UCSD-AML1 (cell line): ENCODE results near the gene CSPG4.
A peak's percentile ranks its signal among the peaks of the same experiment; 100 is the strongest.
"Not testable (repeated sequence)": the region's sequence is repeated elsewhere in the genome, so short reads cannot be mapped to it uniquely, and the experiment has no call there.

Source experiments
- DNase-seq: peaks from one replicate; lab custom pipeline; 2025; ENCODE audit not compliant: unreplicated experiment; lab: John Stamatoyannopoulos, UW

The CSPG4 gene

DNA sequence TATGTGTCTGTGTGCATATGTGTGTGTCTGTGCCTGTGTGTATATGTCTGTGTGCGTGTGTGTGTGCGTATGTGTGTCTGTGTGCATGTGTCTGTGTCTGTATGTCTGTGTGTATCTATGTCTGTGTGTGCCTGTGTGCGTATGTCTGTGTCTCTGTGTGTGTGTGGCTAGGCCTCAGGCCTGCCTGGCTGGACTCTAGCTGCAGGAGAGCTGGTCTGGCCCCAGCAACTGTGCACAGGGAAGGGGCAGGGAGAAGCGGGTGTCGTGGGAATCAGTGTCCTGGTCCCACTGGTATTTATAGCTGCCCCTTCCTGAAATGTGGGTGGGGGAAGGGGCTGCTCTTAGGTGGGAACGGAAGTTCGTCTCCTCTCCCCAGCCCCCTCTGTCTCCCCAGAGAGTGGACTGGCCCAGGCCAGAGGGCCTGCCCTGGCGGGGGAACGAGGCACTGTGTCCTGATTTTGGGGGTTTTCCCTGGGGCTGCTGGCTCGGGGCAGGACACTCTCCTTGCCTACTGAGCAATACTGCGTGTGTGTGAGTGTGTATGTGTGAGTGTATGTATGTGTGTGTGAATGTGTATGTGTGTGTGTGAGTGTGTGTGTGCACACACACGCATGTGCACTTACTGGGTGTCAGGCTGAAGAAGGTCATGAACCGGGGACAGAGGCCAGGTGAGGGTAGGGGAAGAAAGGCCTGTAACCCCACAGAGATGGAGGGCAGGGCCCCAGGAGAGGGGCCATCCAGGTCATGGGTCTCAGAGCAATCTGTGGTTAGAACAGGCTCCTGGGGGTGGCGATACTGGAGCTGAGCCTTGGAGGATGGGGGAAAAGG is 6.6 kb downstream of the CSPG4 start:
- no peak for DNase-seq

DNA sequence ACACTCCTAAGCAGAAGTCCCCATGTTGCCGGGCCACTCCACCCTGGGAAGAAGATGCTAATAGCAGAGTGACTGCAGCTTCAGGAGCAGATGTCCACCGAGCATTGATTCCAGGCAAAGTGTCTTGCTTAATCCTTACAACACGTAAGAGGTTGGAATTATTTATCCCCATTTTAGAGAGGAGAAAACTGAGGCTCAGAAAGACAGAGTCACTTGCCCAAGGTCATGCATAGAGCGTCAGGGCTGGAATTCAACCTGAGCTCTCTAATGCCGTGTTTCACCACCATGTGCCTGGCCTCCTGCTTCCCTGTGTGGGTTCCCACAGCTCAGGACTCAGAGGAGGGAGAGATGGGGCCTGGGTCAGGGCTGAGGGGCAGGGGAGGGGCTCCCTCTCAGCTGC is 7.3 kb downstream of the CSPG4 start:
- not testable (repeated sequence) for DNase-seq

DNA sequence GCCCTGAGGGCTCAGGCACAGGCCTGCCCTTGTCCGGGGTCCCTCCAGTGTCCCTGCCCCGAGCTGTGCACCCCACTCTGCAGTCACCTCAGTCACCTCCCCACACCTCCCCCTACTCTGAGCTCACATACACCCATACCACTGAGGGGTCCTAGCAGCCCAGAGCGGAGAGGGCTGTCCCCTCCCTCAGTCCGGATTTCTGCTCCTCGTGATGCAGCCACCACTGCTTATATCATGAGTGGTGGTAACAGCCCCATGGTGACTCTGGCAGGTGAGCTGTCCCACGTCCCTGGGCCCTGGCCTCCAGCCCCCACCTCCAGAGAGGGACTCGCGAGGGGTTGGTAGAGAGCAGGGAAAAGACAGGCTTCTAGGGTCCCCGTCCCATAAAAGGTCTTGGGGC is 8.0 kb downstream of the CSPG4 start:
- no peak for DNase-seq

DNA sequence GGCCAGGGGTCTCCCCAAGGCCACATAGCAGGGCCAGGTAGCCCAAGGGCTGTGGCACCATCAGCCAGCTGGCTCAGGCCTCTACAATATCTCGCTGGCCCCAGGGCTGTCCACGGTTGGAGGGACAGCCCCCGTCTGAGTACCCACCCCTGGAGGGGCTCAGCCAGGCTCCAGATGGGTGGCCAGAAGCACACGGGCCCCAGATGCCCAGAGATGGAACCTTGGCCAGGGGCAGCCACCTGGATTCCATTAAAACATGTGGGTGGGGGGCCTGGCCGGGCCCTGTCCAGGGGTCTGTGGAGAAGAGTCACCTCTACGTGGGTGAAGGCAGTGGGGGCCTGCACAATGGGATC is 8.4 kb downstream of the CSPG4 start:
- DNase-seq: no peak

DNA sequence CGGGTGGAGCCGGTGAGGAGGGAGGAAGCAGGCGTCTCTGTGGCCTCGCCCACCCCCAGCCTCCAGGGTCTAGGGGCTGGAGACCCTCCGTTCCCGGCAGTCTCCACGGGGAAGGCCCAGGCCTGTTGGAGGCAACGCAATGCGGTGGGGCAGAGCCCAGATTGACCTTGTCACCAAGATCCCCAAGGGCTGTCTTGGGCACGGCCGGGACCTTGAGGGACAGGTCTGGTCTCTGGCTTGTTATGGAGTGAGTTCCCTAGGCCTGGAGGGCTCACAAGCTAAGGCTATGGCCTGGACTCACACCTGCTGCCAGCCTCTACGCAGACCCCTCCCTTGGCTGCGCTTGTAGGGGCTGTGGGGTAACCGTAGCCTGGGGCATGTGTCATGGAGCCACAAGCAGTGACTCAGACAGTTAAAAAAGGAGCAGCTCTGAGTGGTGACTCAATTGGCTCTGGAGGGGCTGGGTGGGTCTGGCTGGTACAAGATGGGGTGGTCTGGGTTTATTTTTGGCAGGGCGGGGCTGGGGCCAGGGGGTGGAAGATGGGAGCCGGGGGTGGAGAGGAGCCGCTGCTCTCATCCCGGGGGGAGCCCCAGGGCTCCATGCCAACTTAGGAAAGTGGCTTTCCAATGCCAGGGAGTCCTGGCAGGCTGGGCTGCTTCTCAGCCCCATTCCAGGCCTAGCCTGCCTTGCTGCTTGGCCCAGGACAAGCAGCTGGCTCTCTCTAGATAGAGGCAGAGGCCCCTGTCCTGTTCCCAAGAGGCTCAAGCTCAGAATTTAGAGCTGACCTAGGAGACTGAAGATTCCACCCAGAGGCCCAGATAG is 9.0 kb downstream of the CSPG4 start:
- not testable (repeated sequence) for DNase-seq

DNA sequence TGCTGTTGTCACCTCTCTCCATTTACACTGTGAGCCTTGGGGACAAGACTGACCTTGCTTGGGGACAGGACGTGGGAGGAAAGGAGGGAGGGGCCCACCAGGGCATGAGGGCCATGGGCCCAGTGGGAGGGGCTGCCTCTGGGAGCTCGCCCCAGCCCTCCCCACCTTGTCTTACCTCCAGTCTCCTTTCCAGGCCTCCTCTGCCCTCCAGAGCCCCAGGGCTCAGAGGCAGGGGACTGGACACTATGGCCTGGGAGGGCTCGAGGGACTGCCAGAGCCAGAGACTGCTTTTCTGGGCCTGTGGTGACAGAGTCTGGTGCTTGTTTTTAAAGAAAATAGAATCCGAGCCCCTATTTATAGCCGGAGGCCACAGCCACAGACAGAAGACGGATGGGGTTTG is 10.2 kb downstream of the CSPG4 start:
- no peak for DNase-seq

DNA sequence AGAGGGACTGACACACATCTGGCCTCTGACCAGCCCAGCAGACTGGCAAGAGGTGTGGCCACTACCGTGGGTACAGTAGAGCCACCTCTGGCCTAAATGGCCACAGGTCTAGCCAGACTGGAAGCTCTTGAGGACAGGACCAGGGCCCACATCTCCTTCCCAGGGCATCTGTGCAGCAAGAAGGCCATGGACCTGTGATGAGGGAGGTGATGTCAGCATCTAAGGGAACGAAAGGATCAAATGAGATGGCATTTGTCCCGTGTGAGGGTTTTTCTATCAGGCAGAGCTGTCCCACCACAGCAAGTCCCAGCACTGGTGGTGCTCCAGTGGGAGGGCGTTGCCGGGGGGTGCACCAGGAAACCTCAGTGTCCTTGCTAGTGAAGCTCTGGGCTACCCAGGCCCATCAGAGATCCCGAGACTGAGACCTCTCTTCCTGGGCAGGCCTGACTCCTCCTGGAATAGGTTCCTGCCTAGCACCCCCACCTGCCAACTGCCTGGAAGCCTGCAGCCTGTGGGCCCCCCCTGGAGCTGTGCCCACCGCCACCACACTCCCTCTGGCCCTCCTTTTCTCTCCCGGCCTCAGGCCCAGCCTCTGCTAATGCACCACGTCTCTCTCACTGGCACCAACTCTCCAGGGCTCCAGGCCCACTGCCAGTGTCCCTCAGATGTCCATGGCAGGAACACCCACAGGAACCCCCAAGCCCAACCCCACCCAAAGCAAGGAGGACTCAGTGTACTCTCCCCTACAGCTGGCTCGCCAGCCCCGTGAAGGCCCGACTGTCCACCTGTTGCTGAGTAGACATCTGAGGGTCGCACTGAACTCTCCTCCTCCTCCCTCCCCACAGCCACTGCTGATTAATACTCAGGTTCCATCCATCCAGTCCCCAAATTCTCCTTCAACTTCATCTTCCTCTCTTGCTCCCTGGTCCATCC is 11.3 kb downstream of the CSPG4 start:
- not testable (repeated sequence) for DNase-seq

DNA sequence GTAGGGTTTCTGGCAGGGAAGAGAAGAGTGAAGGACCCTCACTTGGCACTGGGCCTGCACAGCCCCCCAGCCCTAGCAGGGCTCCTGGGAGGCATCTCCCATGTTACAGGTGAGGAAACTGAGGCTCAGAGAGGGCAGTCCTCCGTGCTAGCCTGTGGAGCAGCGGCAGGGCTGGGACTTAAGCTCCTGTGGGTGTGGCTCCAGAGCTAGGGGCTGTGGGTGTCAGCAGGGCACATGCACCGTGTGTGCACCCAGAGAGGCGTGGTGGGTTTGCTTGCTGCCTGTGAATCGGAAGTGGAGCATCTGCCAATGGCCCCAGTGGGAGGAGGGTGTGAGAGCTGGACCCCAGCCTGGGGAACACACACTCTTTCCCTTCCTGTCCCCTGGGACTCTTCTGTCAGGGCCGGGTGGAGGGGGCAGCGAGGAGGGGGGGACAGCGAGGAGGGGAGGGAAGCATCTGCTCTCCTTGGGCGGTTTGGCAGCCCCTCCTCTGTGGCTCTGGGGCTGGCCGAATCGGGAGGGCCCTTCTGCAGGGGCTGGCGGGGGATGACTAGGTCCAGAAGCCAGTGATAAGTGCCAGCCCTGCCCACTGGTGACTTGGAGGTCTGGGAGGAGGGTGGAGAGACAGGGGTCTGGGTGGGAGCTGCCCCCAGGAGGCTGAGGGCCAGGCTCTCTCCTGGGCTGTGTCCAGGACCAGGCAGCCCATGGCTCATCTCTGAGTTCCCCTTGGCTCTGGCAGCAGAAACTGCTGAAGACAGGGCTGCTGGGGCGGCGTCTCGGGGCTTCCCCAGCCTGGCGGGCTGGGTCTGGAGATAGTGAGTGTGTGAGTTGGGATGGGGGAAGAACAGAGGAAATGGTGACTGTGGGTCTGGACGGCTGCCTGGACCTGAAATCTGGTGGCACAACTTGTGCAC is 12.4 kb downstream of the CSPG4 start:
- peak; percentile 48 for DNase-seq

DNA sequence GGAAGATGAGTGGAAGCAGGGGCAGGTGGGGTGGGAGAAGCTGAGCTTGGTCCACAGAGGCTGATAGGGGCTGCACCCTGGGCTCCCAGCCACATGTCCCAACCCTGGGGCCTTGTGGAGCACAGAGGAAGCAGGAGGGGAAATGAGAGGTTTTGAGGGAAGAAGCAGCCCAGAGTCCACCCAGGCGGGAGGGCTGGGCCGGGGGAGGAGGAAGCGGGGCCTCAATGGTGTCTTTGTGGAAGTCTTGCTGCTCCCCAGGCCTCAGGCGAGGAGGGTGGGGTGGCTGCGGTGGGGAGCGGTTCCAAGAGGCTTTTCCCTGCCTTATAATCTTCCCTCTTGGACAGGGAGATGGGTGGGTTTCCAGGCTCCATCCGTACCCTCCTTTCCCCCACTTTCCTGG is 13.1 kb downstream of the CSPG4 start:
- peak; percentile 35 for DNase-seq

DNA sequence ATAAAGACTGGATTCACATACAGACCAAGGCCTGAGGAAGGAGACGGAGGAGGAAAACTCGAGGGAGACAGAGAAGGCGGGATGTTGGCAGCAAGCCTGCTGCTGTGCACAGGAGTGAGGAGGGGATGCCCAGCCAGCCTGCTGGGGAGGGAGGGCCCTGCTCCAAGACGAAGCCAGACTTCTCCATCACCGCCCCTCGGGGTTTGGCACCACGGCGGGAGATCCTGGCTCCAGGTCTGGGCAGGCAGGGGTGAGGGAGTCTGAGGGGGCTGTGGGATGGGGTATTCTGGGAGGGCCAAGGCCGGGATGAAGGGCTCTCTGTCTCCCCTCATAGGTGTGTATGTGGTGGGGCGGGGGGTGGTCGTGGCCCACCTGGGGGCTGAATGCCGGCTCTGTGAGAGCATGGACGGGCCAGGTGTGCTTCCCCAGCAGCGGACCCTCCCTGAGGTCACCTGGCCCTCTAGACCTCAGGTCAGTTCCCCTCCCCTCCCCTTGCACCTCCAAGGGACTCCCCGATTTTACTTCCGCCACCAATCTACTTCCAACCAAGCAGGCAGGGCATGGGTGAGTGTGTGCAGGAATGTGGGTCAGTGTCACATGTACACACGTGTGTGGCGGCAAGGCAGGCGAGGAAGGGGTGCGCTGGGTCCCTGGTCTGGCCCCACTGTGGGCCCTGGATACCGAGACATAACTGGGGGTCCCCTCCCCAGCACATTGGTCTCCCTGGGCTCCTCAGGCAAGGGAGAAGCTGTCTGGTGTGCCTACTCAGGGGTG is 14.5 kb downstream of the CSPG4 start:
- DNase-seq: not testable (repeated sequence)

DNA sequence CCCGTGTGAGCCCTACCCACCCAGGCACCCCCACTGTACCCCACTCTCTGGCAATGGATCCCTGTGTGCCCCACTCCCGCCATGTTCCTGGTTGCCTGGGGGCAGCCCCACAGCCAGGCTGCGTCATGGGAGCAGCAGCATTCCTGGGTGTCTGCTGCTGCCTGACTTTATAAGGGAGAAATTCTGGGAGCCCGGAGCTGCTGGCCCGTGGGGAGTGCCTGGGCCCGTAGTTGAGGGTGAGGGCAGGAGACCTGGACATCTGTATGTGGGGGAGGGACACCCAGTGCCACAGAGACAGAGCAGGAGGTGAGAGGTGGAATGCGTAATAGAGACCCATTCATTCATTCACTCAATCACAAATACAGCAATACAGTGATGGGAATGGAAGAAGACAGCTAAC is 15.1 kb downstream of the CSPG4 start:
- no peak for DNase-seq

DNA sequence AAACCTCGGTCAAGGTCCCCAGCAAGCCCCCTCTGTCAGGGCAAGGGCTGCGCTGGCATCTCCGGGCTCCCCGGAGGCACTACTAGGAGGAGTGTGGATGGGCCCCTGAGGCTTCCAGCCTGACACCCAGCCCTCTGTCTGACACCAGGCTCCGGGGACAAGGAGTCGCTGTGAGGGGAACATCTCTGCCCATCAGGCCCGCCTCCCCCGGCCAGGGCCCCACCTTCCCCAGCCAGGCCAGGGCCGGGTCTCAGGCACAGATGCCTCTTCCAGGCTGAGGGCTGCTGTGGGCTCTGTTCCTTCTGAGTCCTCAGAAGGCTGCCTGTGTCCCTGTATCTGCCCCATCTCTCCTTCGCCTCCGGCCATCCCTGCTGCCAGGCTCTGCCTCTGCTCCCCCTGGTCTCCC is 15.8 kb downstream of the CSPG4 start:
- DNase-seq: no peak

DNA sequence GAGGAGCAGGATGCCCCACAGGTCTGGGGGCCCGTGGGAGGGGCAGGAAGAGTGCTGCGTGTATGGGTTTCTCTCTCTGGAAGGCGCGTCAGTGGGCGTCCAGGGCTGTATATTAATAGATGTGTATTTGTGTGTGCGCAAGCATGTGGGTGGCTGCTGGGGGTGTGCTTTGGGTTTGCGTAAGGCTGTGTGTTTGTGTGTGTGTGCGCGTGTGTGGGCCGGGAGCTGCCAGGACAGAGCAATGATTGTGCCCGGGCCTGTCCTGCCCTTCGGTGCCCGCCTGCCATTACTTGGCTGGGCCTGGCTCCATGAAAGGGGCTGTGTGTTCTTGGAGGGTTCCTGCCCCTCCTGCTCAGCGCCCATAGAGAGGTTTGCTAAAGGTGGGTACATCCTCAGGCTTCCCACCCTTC is 16.3 kb downstream of the CSPG4 start:
- DNase-seq: no peak

DNA sequence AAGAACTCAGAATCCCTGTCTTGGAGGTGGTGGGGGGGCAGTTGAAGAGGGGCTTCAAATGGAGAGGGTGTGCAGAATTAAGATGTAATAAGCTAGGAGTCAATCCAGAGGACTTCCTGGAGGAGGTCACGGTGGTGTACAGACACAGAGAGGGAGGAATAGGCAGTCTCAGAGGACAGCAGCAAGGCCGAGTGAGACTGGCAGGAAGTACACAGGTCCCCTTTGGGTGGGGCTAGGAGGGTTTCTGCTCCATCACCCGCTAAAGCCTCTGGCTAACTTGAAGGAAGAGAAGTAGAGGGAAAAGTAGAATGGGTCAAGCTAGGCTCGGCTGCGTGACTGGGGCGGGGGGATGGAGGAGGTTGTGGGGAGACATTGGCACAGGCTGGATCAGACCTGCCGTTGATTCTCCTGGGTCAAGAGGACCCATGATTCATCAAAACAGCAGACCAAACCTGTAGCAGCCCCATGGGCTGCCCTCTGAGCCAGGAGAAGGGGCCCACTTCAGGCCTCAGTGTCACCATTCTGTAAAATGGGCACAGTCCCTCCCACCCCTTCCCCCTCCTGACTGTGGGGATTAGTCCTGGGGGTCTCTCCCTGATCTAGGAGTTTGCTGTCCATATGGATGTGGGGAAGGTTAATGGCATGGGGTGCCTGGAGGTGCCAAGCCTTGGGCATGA is 16.9 kb downstream of the CSPG4 start:
- DNase-seq: no peak

DNA sequence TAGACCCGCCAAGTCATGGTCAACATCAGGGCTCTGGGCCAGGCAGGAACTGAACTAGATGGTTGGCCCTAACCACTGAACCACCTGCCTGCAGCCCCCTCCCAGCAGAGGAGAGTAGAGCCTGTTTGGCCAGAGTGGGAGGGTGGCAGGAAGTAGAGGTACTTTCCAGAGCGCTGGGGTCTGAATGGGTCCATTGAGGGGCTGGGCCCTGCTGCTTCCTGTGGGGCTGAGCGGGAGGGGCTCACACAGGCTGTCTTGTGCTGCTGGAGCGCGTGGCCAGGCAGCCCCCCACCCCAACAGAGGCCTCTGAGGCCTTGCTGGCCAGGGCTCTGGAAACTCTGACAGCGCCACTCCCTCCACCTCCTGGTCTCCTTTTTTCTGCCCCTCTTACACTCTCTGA is 17.4 kb downstream of the CSPG4 start:
- no peak for DNase-seq

DNA sequence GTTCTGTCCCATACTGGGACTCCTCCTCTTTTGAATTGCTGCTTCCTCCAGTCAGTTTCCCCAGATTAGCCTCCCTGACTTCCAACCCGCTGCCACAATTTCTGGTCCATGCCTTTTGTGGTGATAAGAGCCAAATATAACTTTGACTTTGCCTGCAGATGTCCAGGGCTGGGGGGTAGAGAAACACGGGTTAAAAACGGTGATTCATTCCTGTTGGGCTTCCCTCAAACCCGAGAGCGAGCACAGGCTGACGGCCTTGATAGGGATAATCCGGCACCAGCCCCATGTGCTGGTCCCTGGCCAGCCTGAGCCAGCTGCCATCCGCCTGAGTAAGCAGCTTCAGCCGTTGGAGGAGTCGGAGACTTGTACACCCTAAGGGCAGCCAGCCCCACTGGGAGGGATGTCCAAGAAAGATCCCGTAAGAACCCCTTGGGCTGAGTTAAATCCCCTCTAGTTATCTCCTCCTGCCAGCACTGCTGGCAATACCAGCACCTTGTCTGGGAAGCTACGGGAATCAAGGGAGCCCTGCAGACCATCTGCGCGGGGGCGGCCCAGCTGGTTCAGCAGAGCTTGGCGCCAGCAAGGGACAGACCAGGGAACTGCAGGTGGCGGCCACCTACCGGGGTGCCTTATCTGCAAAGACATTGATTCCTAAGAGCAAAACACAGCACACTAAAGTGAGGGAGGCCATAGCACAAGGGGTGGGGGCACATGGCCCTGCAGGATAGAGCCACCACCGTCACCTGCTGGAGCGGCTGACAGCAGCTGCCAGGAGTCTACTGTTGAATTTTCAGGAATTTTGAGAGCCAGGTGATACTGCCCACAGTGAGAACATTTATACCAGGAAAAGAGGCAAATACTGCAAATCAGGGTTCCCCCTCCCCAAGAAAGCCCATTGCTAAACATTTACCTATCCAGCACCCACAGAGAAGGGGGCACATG is 18.1 kb downstream of the CSPG4 start:
- DNase-seq: peak; percentile 68

DNA sequence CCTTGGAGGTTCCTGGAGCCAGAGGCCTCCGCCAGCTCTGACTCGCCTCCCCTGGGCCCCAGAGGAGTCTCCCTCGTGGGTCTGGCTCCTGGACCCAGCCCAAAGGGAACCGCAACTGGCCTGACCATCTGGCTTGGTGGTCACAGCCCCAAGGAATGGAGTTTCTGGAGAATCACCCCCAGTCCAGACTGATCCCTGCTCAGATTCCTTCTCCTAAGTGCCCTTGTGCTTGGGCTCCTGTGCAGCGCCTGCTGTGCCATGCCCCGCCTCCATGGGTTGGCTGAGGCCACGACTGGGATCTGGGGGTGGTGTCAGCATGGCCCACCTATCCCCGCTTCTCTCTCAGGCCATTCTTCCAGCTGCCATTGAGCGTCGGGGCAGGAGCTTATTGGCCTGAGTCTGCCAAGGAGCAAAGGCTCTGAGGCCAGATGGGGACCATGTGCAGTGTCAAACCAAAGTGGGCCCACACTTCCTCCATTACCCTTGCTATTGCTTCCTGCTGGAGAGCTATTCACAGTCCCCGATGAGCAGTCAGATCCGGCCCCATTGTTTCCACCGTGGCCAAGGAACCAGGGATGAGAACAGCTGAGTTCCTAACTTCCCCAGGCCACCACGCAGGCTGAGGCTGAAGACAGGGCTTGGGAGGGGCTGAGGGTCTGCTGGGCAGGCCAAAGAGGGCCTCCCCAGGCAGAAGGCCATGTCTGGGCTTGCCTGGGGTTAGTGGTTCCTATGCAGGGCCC is 19.0 kb downstream of the CSPG4 start:
- peak; percentile 55 for DNase-seq
